Vagina (tissue), 2 donors: ENCODE data around the gene FAF1. TPM values are rescaled to one million over a fixed set of nuclear protein-coding genes. Genes with fewer than 3 reads are reported as not detected.
"Not testable (repeated sequence)": the region's sequence is repeated elsewhere in the genome, so short reads cannot be mapped to it uniquely, and the experiment has no call there.

Experiments
- DNase-seq, 2 donors: peaks; one replicate each; pipeline ENCODE4 v3.0.0-alpha.2; 2017; ENCODE audit errors: extremely low spot score in 2 of 2
- H3K27ac ChIP-seq: fragments of 200-600 bp; sonication (generic); one replicate; pipeline ENCODE4 v1.5.1; 2019
- H3K27me3 ChIP-seq: fragments of 200-600 bp; sonication (generic); one replicate; pipeline ENCODE4 v1.5.1; 2019
- H3K36me3 ChIP-seq, 2 donors: fragments of 200-600 bp; sonication (generic); one replicate each; pipeline ENCODE4 v1.5.1; 2017 to 2019
- H3K4me1 ChIP-seq: fragments of 200-600 bp; sonication (generic); one replicate; pipeline ENCODE4 v1.5.1; 2019
- H3K4me3 ChIP-seq, 2 donors: fragments of 200-600 bp; sonication (generic); 1 replicate in 1 of 2; 2 replicates in 1 of 2; pipeline ENCODE4 v1.5.1; 2016 to 2019
- H3K9me3 ChIP-seq: fragments of 200-600 bp; sonication (generic); one replicate; pipeline ENCODE4 v1.5.1; 2019
- CTCF ChIP-seq, 3 experiments: fragments of 450-650 bp in 2 of 3; fragments of 200-600 bp in 1 of 3; sonication (generic) in 1 of 3; IDR thresholded peaks; one replicate each; pipeline ENCODE4 v1.5.1; 2017 to 2019; ENCODE audit warnings: antibody characterized with exemption in 3 of 3, mild to moderate bottlenecking in 2 of 3, moderate library complexity in 2 of 3
- POLR2A ChIP-seq, 2 donors: fragments of 450-650 bp; IDR thresholded peaks; one replicate each; pipeline ENCODE4 v1.6.1; 2017; ENCODE audit warnings: antibody characterized with exemption in 2 of 2, mild to moderate bottlenecking in 2 of 2, moderate library complexity in 2 of 2
- POLR2AphosphoS5 ChIP-seq, 2 donors: sonication (generic); formaldehyde crosslinking; IDR thresholded peaks; one replicate each; pipeline ENCODE4 v1.9.0; 2017; ENCODE audit warnings: antibody characterized with exemption in 2 of 2, mild to moderate bottlenecking in 2 of 2, low read depth in 1 of 2; ENCODE audit not compliant: insufficient read depth in 1 of 2
- intact Hi-C: fragments of 100-400 bp; cut with DNase I; formaldehyde crosslinking; loops from one replicate; pipeline ENCODE4 v1.15.1; 2023
- total RNA-seq: library from RNA; depleted of rRNA; stranded (reverse); fragments of >200 nt; gene quantifications from one replicate; pipeline ENCODE4 v1.2.3, GENCODE V29; 2016

FAF1 gene
- total RNA-seq, 1 donor from 2014 or later = 40.0 TPM

- Histone ChIP-seq H3K9me3 (no peaks in the 10 kb centered on the region), H3K27ac (no peak overlapping the region), H3K27me3 (no peaks in the 10 kb centered on the region), H3K4me1 (no peaks in the 10 kb centered on the region), H3K36me3 (no peaks in the 10 kb centered on the region), H3K4me3 (no peak overlapping the region)
- DNase-seq = no peak
- TF ChIP-seq CTCF (IDR thresholded peaks at IDR 0.05) (no peak), POLR2A (IDR thresholded peaks at IDR 0.05) (no peak), POLR2AphosphoS5 (IDR thresholded peaks at IDR 0.05; ENCODE audit: insufficient read depth in 1 of 2, low read depth in 1 of 2) (no peak)
- intact Hi-C loops = no loop called here
These were observed 10.6 kb downstream of the FAF1 start for GRCh38 chr1:50949286-50949982.

- H3K9me3 ChIP-seq = no peaks in the 10 kb centered on the region
- no peaks in the 10 kb centered on the region for H3K36me3 ChIP-seq
- H3K4me3 ChIP-seq = no peak overlapping the region
- no peak for TF ChIP-seq POLR2A (IDR thresholded peaks at IDR 0.05)
- TF ChIP-seq POLR2AphosphoS5 (IDR thresholded peaks at IDR 0.05; ENCODE audit: insufficient read depth in 1 of 2, low read depth in 1 of 2) = no peak
- TF ChIP-seq CTCF (IDR thresholded peaks at IDR 0.05) = no peak
- no peaks in the 10 kb centered on the region for H3K4me1 ChIP-seq
- no peak overlapping the region for H3K27ac ChIP-seq
- intact Hi-C loops = no loop called here
- DNase-seq = no peak
- H3K27me3 ChIP-seq = no peaks in the 10 kb centered on the region
These were observed 17.7 kb downstream of the FAF1 start for GRCh38 chr1:50942334-50942733.

- Histone ChIP-seq H3K9me3 (no peaks in the 10 kb centered on the region), H3K36me3 (no peaks in the 10 kb centered on the region), H3K4me1 (no peaks in the 10 kb centered on the region), H3K27me3 (no peaks in the 10 kb centered on the region), H3K27ac (no peak overlapping the region), H3K4me3 (no peak overlapping the region)
- DNase-seq = no peak
- intact Hi-C loops = no loop called here
- no peak for TF ChIP-seq POLR2A (IDR thresholded peaks at IDR 0.05)
- no peak for TF ChIP-seq POLR2AphosphoS5 (IDR thresholded peaks at IDR 0.05; ENCODE audit: insufficient read depth in 1 of 2, low read depth in 1 of 2)
- TF ChIP-seq CTCF (IDR thresholded peaks at IDR 0.05) = no peak
These were observed 19.8 kb downstream of the FAF1 start for GRCh38 chr1:50940291-50940690.

GRCh38 chr1:50936321-50936720 lies 23.7 kb downstream of the FAF1 start:
- no peak overlapping the region for H3K4me3 ChIP-seq
- DNase-seq = no peak
- no peak overlapping the region for H3K27ac ChIP-seq
- no peaks in the 10 kb centered on the region for H3K36me3 ChIP-seq
- intact Hi-C loops = no loop called here
- H3K4me1 ChIP-seq = no peaks in the 10 kb centered on the region
- H3K9me3 ChIP-seq = no peaks in the 10 kb centered on the region
- no peaks in the 10 kb centered on the region for H3K27me3 ChIP-seq
- no peak for TF ChIP-seq POLR2AphosphoS5 (IDR thresholded peaks at IDR 0.05; ENCODE audit: insufficient read depth in 1 of 2, low read depth in 1 of 2)
- no peak for TF ChIP-seq CTCF (IDR thresholded peaks at IDR 0.05)
- TF ChIP-seq POLR2A (IDR thresholded peaks at IDR 0.05) = no peak

GRCh38 chr1:50935276-50935675 lies 24.8 kb downstream of the FAF1 start:
- H3K4me1 ChIP-seq, H3K27me3 ChIP-seq, H3K27ac ChIP-seq, H3K4me3 ChIP-seq, H3K9me3 ChIP-seq, H3K36me3 ChIP-seq, intact Hi-C loops, DNase-seq: not testable (repeated sequence)
